Osteocyte (in vitro differentiated cells): ENCODE measurements around the gene SLC35F3. TPM values are rescaled to one million over a fixed set of nuclear protein-coding genes. Genes with fewer than 3 reads are reported as not detected.
A peak's percentile ranks its signal among the peaks of the same experiment; 100 is the strongest.
"Not testable (repeated sequence)": the region's sequence is repeated elsewhere in the genome, so short reads cannot be mapped to it uniquely, and the experiment has no call there.

Source experiments
- DNase-seq: peaks from one replicate; pipeline ENCODE4 v3.0.0; 2021; ENCODE audit warnings: mixed read lengths; ENCODE audit not compliant: unreplicated experiment; ENCODE audit errors: extremely low spot score
- H3K27ac Mint-ChIP-seq: one replicate; pipeline ENCODE4 v1.8.0; 2021; ENCODE audit warnings: mild to moderate bottlenecking, mixed read lengths; ENCODE audit not compliant: unreplicated experiment
- H3K27me3 Mint-ChIP-seq: one replicate; pipeline ENCODE4 v1.8.0; 2021; ENCODE audit warnings: mixed read lengths; ENCODE audit not compliant: unreplicated experiment
- H3K36me3 Mint-ChIP-seq: one replicate; pipeline ENCODE4 v1.8.0; 2021; ENCODE audit warnings: mixed read lengths; ENCODE audit not compliant: unreplicated experiment
- H3K4me1 Mint-ChIP-seq: one replicate; pipeline ENCODE4 v1.8.0; 2021; ENCODE audit warnings: mixed read lengths; ENCODE audit not compliant: unreplicated experiment
- H3K4me3 Mint-ChIP-seq: one replicate; pipeline ENCODE4 v1.8.0; 2021; ENCODE audit warnings: mild to moderate bottlenecking, moderate library complexity, mixed read lengths; ENCODE audit not compliant: unreplicated experiment
- H3K9me3 Mint-ChIP-seq: one replicate; pipeline ENCODE4 v1.8.0; 2021; ENCODE audit warnings: mixed read lengths; ENCODE audit not compliant: unreplicated experiment
- CTCF ChIP-seq: fragments of 200-600 bp; sonication (generic); IDR thresholded peaks from 2 replicates; pipeline ENCODE4 v1.5.0; 2021; ENCODE audit warnings: antibody characterized with exemption, mild to moderate bottlenecking, moderate library complexity
- total RNA-seq: library from RNA; stranded (reverse); gene quantifications from 2 replicates; pipeline ENCODE4 v1.2.1, GENCODE V29; 2021

SLC35F3 gene
- total RNA-seq, 1 donor from 2014 or later = not detected

- Mint-ChIP-seq H3K4me1 (no peaks in the 10 kb centered on the region), H3K27me3 (peaks cover 2% of the 10 kb centered on the region), H3K27ac (no peak overlapping the region), H3K4me3 (no peak overlapping the region), H3K36me3 (no peaks in the 10 kb centered on the region), H3K9me3 (peaks cover 13% of the 10 kb centered on the region)
- DNase-seq = peak; percentile 44
- TF ChIP-seq CTCF = no peak
Observed at GRCh38 chr1:234241941-234242490, 337.5 kb downstream of the SLC35F3 start.

GRCh38 chr1:234243521-234244260 is 339.2 kb downstream of the SLC35F3 start:
- Mint-ChIP-seq H3K27ac (no peak overlapping the region), H3K36me3 (no peaks in the 10 kb centered on the region), H3K27me3 (peaks cover 2% of the 10 kb centered on the region), H3K4me3 (no peak overlapping the region), H3K4me1 (no peaks in the 10 kb centered on the region), H3K9me3 (peaks cover 22% of the 10 kb centered on the region)
- no peak for TF ChIP-seq CTCF
- DNase-seq = peak; percentile 46

- Mint-ChIP-seq H3K27me3 (no peaks in the 10 kb centered on the region), H3K27ac (no peak overlapping the region), H3K4me1 (no peaks in the 10 kb centered on the region), H3K9me3 (peaks cover 22% of the 10 kb centered on the region), H3K36me3 (no peaks in the 10 kb centered on the region), H3K4me3 (no peak overlapping the region)
- TF ChIP-seq CTCF = no peak
- no peak for DNase-seq
Observed at GRCh38 chr1:234244482-234244881, 340.0 kb downstream of the SLC35F3 start.

GRCh38 chr1:234246638-234247116 is 342.2 kb downstream of the SLC35F3 start:
- no peaks in the 10 kb centered on the region for H3K4me1 Mint-ChIP-seq

GRCh38 chr1:234247746-234248145 is 343.3 kb downstream of the SLC35F3 start:
- H3K36me3 Mint-ChIP-seq, H3K27ac Mint-ChIP-seq, H3K4me3 Mint-ChIP-seq, H3K27me3 Mint-ChIP-seq, H3K4me1 Mint-ChIP-seq: not testable (repeated sequence)
- H3K9me3 Mint-ChIP-seq = peaks cover 22% of the 10 kb centered on the region
- DNase-seq = peak; percentile 51

More at GRCh38 chr1:234246638-234247116, 342.2 kb downstream of the SLC35F3 start:
- TF ChIP-seq CTCF = no peak
- Mint-ChIP-seq H3K4me3 (no peak overlapping the region), H3K36me3 (no peaks in the 10 kb centered on the region), H3K9me3 (peaks cover 22% of the 10 kb centered on the region), H3K27ac (no peak overlapping the region), H3K27me3 (no peaks in the 10 kb centered on the region)
- no peak for DNase-seq
